Glutamatergic neuron (in vitro differentiated cells): Measurements from ENCODE around the gene UNC13C. TPM values are rescaled to one million over a fixed set of nuclear protein-coding genes. Genes with fewer than 3 reads are reported as not detected.
A peak's percentile ranks its signal among the peaks of the same experiment; 100 is the strongest.

Experiments used
- DNase-seq: peaks from one replicate; pipeline ENCODE4 v3.0.0; 2022
- H3K27ac Mint-ChIP-seq: one replicate; pipeline ENCODE4 v1.8.0; 2020; ENCODE audit warnings: mild to moderate bottlenecking, mixed read lengths, inconsistent platforms; ENCODE audit not compliant: unreplicated experiment
- H3K27me3 Mint-ChIP-seq: one replicate; pipeline ENCODE4 v1.8.0; 2020; ENCODE audit warnings: mild to moderate bottlenecking, moderate library complexity, mixed read lengths, inconsistent platforms; ENCODE audit not compliant: unreplicated experiment
- H3K36me3 Mint-ChIP-seq: one replicate; pipeline ENCODE4 v1.8.0; 2020; ENCODE audit warnings: mild to moderate bottlenecking, mixed read lengths, inconsistent platforms; ENCODE audit not compliant: unreplicated experiment
- H3K4me1 Mint-ChIP-seq: one replicate; pipeline ENCODE4 v1.8.0; 2020; ENCODE audit warnings: mild to moderate bottlenecking, low read depth, mixed read lengths, inconsistent platforms; ENCODE audit not compliant: unreplicated experiment
- H3K4me3 Mint-ChIP-seq: one replicate; pipeline ENCODE4 v1.8.0; 2020; ENCODE audit warnings: mild to moderate bottlenecking, mixed read lengths, inconsistent platforms; ENCODE audit not compliant: unreplicated experiment
- H3K9me3 Mint-ChIP-seq: one replicate; pipeline ENCODE4 v1.8.0; 2020; ENCODE audit warnings: mild to moderate bottlenecking, moderate library complexity, mixed read lengths, inconsistent platforms; ENCODE audit not compliant: unreplicated experiment
- total RNA-seq: library from RNA; stranded (reverse); fragmentation: NEBNext Ultra II Directional; extraction: Animal tissue kit (Norgen Biotek cat#: 25700); gene quantifications from one replicate; pipeline ENCODE4 v1.2.1, GENCODE V29; 2021; ENCODE audit not compliant: unreplicated experiment
- TF ChIP-seq, protein P1 (sequence below): fragments of 200-600 bp; sonication (generic); IDR thresholded peaks from one replicate; pipeline ENCODE4 v1.5.0; 2021; ENCODE audit not compliant: partially characterized antibody, unreplicated experiment

Gene UNC13C
- total RNA-seq, 1 donor from 2014 or later = 0.49 TPM

DNA sequence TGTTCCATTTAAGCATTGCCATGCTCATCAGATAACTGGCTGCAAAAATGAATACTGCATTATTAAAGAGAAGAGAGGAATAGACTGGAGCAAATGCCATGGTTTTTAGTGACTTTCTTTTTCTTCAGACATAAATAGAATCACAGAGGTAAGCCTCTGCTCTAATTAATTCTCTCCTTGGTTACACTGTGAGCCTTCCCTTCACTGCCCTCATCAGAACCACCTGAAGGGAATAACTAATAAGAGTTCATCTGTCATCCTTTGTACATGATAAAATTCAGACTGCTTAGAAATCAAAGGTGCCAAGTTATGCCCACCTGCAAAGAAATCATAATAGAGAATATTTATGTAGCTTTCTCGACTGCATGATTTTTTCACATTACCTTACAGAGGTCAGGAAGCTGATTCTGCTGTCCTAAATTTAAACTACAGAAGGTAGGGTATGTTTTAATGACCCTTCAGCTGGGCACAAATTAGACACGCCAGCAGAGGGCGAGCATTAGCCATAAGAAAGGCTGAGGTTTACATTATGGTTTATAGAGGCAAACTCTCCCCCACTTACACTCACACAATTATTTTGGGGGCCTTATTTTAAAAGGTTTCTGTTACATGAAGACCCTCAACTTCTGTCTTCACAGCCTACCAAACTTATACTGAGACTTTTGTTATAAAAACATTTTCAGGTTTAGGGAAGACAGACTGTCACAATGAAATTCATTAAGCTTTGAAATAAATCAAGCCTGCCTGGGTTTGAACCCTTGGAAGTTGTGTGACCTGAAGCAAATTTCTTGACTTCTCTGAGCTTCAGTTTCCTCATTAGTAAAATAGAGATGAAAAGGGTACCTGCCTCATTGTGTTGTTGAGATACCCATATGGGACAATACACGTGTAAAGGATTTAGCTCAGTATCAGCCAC lies 15.3 kb upstream of the UNC13C start:
- Mint-ChIP-seq H3K4me1 (no peaks in the 10 kb centered on the region), H3K4me3 (no peak overlapping the region), H3K36me3 (no peaks in the 10 kb centered on the region), H3K27me3 (no peaks in the 10 kb centered on the region), H3K9me3 (no peaks in the 10 kb centered on the region), H3K27ac (no peak overlapping the region)
- peak; percentile 76 for DNase-seq
- TF ChIP-seq, protein P1, sequence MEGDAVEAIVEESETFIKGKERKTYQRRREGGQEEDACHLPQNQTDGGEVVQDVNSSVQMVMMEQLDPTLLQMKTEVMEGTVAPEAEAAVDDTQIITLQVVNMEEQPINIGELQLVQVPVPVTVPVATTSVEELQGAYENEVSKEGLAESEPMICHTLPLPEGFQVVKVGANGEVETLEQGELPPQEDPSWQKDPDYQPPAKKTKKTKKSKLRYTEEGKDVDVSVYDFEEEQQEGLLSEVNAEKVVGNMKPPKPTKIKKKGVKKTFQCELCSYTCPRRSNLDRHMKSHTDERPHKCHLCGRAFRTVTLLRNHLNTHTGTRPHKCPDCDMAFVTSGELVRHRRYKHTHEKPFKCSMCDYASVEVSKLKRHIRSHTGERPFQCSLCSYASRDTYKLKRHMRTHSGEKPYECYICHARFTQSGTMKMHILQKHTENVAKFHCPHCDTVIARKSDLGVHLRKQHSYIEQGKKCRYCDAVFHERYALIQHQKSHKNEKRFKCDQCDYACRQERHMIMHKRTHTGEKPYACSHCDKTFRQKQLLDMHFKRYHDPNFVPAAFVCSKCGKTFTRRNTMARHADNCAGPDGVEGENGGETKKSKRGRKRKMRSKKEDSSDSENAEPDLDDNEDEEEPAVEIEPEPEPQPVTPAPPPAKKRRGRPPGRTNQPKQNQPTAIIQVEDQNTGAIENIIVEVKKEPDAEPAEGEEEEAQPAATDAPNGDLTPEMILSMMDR = peak; percentile 64

DNA sequence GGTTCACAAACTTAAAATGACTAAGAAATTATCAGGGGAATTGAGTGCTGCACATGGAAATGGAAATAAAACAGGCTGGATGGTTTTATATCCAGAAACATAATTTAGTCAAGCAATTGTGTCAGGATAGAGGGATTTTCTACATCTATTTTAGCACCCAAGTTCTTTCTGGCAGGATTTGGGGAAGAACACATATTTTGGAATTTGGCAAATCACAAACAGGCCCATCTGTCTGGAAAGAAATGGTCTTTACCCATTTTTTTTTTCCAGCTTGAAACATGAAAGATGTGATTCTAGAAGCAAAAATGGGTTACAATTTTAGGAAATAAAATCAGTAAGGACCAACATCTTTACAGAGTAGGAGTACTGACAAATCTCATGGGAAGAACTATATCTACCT lies 14.4 kb upstream of the UNC13C start:
- Mint-ChIP-seq H3K4me1 (no peaks in the 10 kb centered on the region), H3K9me3 (no peaks in the 10 kb centered on the region), H3K4me3 (no peak overlapping the region), H3K36me3 (no peaks in the 10 kb centered on the region), H3K27ac (no peak overlapping the region), H3K27me3 (no peaks in the 10 kb centered on the region)
- no peak for DNase-seq
- TF ChIP-seq, protein P1 = no peak

DNA sequence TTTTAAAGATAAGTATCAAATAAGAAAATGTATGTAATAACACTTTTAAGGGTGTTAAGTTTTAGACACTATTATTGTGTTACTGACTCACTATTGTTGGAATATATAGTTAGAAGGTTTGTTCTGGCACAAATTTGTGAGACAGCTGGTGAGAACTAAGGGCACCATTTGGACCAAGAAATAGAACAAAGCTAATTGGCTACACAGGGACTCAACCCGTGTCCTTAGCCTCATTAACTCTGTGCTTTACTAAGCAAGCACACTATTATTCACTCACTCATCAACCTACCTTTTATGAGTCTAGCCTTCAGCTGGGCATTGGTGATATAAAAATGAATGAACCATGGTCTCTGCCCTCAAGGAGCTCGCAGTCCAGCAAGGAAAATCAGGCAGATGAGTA lies 4.1 kb upstream of the UNC13C start:
- no peak for DNase-seq
- H3K4me1 Mint-ChIP-seq = peaks cover 5% of the 10 kb centered on the region
- H3K4me3 Mint-ChIP-seq = no peak overlapping the region
- H3K27ac Mint-ChIP-seq = no peak overlapping the region
- TF ChIP-seq, protein P1 = no peak
- H3K36me3 Mint-ChIP-seq = no peaks in the 10 kb centered on the region
- H3K27me3 Mint-ChIP-seq = no peaks in the 10 kb centered on the region
- H3K9me3 Mint-ChIP-seq = peaks cover 2% of the 10 kb centered on the region

DNA sequence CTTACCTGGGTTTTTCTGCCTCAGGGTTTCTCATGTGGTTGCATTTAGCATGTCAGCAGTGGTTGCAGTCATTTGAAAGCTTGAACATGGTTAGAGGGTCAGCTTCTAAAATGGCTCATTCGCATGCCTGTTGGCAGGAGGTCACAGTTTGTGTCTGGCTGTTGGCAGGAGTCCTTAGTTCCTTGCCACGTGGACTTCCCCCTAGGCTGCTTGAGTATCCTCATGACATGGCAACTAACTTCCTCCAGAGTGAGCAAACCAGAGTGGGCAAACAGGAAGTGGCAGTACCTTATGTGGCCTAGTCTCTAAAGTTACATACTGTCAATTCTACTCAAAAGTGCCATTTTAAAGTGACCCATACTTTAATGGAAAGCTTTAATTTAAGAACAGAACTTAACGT lies 3.4 kb upstream of the UNC13C start:
- TF ChIP-seq, protein P1 = no peak
- H3K27ac Mint-ChIP-seq = no peak overlapping the region
- H3K4me1 Mint-ChIP-seq = peaks cover 5% of the 10 kb centered on the region
- peaks cover 2% of the 10 kb centered on the region for H3K9me3 Mint-ChIP-seq
- no peaks in the 10 kb centered on the region for H3K36me3 Mint-ChIP-seq
- H3K4me3 Mint-ChIP-seq = no peak overlapping the region
- H3K27me3 Mint-ChIP-seq = no peaks in the 10 kb centered on the region
- no peak for DNase-seq

DNA sequence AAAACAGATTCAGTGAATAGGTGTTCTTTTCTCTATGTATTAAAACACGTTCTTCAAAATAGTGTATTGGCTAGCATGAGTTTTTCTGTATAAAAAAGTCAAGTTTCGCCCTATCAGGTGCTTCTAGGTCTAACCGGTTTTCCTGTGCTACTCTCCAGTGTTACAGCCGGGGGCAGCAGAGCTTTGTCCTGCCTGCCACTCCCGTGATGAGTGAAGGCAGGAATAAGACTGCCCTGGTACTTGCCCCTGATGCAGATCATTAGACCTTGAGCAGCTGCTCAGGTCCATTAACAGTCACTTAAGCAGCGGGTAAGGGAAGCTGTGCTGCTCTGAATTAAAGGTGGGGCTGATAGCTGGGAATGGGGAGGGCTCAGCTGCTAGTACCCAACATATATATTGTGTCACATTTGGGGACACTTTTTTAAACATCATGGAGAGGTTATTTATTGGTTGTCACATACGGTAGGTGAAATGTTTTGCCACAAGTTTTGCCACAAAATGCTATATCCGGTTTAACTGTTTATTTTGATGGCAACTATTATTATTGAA lies 1.3 kb upstream of the UNC13C start:
- no peaks in the 10 kb centered on the region for H3K27me3 Mint-ChIP-seq
- TF ChIP-seq, protein P1 = peak; percentile 23
- H3K9me3 Mint-ChIP-seq = peaks cover 2% of the 10 kb centered on the region
- H3K27ac Mint-ChIP-seq = peak overlapping the region; percentile 11
- peak overlapping the region; percentile 13 for H3K4me3 Mint-ChIP-seq
- H3K4me1 Mint-ChIP-seq = peaks cover 5% of the 10 kb centered on the region
- H3K36me3 Mint-ChIP-seq = no peaks in the 10 kb centered on the region
- peak; percentile 74 for DNase-seq
